HG02840 (cell line): ENCODE results near the gene DSCAML1.

Experiments used
- ATAC-seq: cut with Tn5 transposase; IDR thresholded peaks from one replicate; pipeline ENCODE4 v1.9.1; 2021; ENCODE audit warnings: mild to moderate bottlenecking, moderate library complexity, moderate number of reproducible peaks; ENCODE audit not compliant: unreplicated experiment, low FRiP score

The DSCAML1 gene

GRCh38 chr11:117514256-117514655, 282.8 kb downstream of the DSCAML1 start:
- ATAC-seq, result no peak

- ATAC-seq, result no peak
Observed at GRCh38 chr11:117513666-117514065, 283.4 kb downstream of the DSCAML1 start.

GRCh38 chr11:117511931-117512539, 285.0 kb downstream of the DSCAML1 start:
- ATAC-seq, result no peak

- no peak for ATAC-seq
Observed at GRCh38 chr11:117511483-117511930, 285.5 kb downstream of the DSCAML1 start.

- no peak for ATAC-seq
Observed at GRCh38 chr11:117510646-117511045, 286.4 kb downstream of the DSCAML1 start.

GRCh38 chr11:117509543-117509942, 287.5 kb downstream of the DSCAML1 start:
- ATAC-seq, result no peak

GRCh38 chr11:117506971-117507370, 290.0 kb downstream of the DSCAML1 start:
- no peak for ATAC-seq

- no peak for ATAC-seq
Observed at GRCh38 chr11:117505285-117505970, 291.6 kb downstream of the DSCAML1 start.

- no peak for ATAC-seq
Observed at GRCh38 chr11:117502779-117503100, 294.3 kb downstream of the DSCAML1 start.

- no peak for ATAC-seq
Observed at GRCh38 chr11:117502015-117502778, 294.8 kb downstream of the DSCAML1 start.

GRCh38 chr11:117501237-117501898, 295.6 kb downstream of the DSCAML1 start:
- ATAC-seq, result no peak

GRCh38 chr11:117498791-117499190, 298.2 kb downstream of the DSCAML1 start:
- no peak for ATAC-seq

- ATAC-seq, result no peak
Observed at GRCh38 chr11:117497206-117497951, 299.6 kb downstream of the DSCAML1 start.

- ATAC-seq, result no peak
Observed at GRCh38 chr11:117495357-117495756, 301.7 kb downstream of the DSCAML1 start.

- ATAC-seq, result no peak
Observed at GRCh38 chr11:117492578-117493251, 304.3 kb downstream of the DSCAML1 start.

GRCh38 chr11:117490911-117491310, 306.1 kb downstream of the DSCAML1 start:
- no peak for ATAC-seq

- no peak for ATAC-seq
Observed at GRCh38 chr11:117489999-117490679, 306.9 kb downstream of the DSCAML1 start.

GRCh38 chr11:117488996-117489952, 307.7 kb downstream of the DSCAML1 start:
- no peak for ATAC-seq
